HG02885 (cell line): ENCODE data around the gene TRIM7.
A peak's percentile ranks its signal among the peaks of the same experiment; 100 is the strongest.

Source experiments
- ATAC-seq: cut with Tn5 transposase; IDR thresholded peaks from one replicate; pipeline ENCODE4 v1.9.1; 2021; ENCODE audit warnings: mild to moderate bottlenecking; ENCODE audit not compliant: unreplicated experiment, poor library complexity

The TRIM7 gene

DNA sequence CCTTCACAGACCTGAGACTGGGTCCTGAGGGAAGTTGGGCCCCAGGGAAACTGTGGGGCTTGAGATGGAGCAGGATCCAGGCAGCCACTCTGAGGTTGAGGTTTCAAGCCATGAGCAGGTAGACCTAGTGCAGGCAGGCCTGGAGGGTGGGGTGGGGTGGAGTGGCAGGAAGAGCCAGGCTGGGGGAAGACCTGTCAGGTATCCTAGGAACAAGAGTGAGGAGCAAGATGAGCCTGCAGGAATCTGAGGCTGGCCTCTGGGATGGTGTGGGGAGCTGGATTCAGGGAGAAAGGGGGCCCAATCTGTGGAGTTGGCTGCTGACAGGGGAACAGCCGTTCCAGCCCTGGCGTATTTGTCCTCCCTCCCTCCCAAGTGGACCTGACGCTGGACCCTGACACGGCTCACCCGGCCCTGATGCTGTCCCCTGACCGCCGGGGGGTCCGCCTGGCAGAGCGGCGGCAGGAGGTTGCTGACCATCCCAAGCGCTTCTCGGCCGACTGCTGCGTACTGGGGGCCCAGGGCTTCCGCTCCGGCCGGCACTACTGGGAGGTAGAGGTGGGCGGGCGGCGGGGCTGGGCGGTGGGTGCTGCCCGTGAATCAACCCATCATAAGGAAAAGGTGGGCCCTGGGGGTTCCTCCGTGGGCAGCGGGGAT lies 28.9 kb upstream of the TRIM7 start:
- no peak for ATAC-seq

DNA sequence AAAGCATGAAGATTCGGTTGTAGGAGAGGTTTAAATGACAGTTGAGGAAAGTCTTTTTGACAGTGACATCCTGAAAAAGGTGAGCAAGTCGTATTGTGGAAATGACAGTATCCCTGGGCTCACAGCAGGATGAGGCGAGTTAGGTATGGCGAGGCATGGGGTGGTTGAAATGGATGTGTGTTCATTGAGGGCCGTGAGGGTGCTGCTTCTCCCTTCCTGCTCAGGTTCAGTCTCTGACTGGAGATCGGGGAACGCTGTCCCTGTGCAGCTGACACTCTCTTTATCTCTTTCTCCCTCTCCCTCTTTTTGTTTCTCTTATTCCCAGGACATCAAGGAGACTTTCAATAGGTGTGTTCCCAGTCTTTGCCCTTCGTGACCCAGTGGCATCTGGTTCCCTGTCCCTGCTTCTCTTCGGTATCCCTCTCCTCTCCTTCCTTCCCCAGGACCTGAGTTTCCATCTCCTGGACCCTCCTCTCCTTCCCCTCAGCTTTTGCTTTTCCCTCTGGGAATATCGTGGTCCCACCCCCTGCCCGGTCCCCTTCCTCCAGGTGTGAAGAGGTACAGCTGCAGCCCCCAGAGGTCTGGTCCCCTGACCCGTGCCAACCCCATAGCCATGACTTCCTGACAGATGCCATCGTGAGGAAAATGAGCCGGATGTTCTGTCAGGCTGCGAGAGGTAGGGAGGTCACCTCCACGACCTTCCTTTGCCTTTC lies 28.2 kb upstream of the TRIM7 start:
- no peak for ATAC-seq

DNA sequence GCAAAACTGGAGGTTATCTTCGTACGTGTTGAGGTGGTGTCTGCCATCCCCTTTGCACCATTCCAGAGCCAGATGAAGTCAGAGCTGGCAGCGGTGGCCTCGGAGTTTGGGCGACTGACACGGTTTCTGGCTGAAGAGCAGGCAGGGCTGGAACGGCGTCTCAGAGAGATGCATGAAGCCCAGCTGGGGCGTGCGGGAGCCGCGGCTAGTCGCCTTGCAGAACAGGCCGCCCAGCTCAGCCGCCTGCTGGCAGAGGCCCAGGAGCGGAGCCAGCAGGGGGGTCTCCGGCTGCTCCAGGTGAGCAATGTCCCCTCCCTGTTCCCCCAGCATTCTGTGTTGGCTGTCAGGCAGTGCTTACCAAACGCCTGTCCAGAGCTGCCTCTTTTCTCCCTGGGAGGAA lies 27.6 kb upstream of the TRIM7 start:
- no peak for ATAC-seq

DNA sequence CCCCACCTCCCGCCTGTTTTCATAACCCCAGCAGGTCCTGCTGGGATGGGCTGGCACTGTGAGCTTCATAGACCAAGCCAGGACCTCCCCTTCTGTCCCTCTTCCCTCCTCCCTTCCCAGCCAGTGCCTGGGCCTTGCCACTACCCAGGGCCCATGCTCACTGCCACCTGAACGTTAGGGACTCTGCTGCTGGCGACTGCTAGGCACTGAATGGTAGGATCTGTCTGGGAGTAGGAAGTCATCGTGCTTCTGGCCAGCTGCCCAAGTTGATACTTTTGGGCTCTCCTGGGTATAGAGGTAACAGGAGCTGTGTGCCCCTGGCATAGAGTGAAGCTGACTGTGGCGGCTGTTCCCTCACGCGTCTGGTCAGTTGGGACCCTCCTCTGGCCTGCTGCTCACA lies 26.4 kb upstream of the TRIM7 start:
- no peak for ATAC-seq

DNA sequence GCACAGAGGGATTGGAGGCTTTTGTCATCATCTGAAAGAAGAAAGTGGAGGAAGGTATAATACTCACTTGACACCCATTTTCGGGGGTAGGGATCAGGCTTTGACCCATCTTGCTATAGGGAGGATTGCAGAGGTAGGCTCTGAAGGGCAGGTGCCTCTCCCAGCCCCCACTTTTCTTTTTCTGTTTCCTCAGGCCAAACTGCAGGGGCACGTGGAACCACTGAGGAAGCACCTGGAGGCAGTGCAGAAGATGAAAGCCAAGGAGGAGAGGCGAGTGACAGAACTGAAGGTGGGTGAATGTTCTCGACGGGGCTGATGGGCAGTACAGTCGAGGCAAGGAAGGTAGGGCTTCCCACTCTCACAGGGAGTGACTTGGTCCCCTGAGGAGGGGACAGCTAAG lies 25.6 kb upstream of the TRIM7 start:
- no peak for ATAC-seq

DNA sequence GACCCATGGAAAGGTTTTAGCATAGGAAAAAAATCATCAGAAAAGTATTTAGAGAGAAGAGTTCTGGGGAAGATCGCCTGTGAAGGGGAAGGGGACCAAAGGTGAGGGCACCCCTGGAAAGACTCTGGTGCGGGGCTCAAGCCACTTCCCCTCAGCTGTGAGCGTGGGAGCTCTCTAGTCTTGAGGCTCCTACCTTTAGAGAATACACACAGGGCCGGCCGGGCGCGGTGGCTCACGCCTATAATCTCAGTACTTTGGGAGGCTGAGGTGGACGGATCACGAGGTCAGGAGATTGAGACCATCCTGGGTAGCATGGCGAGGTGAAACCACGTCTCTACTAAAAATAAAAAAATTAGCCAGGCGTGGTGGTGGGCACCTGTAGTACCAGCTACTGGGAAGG lies 25.0 kb upstream of the TRIM7 start:
- ATAC-seq = no peak

DNA sequence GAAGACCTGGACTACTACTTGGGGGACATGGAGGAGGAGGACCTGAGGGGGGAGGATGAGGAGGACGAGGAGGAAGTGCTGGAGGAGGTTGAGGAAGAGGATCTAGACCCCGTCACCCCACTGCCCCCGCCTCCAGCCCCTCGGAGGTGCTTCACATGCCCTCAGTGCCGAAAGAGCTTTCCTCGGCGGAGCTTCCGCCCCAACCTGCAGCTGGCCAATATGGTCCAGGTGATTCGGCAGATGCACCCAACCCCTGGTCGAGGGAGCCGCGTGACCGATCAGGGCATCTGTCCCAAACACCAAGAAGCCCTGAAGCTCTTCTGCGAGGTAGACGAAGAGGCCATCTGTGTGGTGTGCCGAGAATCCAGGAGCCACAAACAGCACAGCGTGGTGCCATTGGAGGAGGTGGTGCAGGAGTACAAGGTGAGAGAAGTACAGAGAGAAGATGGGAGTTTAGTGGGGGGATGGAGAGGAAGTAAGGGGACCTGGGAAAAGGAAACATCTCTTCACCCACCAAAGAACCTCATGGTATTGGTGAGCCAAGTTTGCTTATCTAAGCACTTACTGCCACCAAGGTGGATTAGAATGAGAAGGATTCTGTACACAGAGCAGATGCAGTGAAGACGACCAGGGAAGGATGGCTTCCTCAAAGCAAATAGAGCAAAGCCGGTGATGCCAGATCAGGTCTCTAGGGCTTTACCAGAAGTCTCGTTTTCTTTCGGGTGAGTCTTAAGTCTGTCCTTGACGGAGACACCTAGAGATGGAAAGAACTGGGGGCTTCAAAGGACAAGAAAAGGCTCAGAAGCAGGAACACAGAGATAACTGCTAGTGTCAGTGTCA lies 19.6 kb upstream of the TRIM7 start:
- ATAC-seq = no peak

DNA sequence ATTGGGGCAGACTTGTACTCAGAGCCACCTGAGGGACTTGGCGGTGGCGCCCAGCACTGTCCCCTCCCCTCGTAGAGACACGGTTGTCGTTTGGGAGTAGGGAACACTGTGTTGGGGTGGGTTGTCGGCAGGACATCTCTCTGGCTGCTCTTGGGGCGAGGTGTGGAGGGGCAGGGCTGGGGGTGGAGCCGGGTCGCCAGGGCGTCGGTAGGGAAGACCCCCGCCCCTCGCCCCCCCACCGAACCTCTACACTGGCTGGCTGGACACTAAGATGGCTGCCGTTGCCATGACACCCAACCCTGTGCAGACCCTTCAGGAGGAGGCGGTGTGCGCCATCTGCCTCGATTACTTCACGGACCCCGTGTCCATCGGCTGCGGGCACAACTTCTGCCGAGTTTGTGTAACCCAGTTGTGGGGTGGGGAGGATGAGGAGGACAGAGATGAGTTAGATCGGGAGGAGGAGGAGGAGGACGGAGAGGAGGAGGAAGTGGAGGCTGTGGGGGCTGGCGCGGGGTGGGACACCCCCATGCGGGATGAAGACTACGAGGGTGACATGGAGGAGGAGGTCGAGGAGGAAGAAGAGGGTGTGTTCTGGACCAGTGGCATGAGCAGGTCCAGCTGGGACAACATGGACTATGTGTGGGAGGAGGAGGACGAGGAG lies 18.9 kb upstream of the TRIM7 start:
- ATAC-seq = peak; percentile 1

DNA sequence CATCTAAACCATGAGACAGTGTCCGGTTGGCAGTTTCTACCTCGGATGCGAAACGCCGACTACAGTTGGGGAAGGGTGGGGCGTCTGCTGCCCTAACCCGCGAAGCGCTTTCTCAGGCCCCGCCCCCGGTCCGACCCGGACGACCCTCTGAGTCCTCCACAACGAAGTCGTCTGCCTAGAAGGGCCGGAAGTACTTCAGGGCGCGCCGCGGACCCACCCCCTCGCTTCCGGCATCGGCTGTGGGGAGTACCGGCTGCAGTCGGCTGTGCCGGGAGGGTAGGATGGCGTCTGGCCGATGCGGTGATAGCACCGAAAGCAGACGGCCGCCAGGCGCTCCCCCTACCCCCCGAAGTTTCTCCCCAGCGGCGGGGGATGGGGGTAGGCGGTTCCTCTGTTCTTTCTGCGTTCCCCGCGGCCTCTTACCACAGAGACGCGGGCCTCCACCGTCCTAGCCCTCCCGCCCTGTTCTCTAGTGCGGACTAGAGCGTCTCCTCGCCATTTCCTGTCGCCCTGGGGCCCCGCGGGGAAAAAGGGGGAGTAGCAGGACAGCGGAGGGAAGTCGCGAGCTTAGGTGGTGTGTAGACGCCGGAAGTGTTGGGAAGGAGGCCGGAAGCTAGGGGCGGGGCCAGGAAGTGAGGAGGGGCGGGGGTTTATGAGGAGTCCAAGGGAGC lies 18.2 kb upstream of the TRIM7 start, which contains the start of gene TRIM41:
TSS of gene TRIM41 (plus strand) at position 224 of the 671 bp plus-strand sequence. CDS start 719 bp downstream, outside the sequence.
- ATAC-seq = peak; percentile 65

DNA sequence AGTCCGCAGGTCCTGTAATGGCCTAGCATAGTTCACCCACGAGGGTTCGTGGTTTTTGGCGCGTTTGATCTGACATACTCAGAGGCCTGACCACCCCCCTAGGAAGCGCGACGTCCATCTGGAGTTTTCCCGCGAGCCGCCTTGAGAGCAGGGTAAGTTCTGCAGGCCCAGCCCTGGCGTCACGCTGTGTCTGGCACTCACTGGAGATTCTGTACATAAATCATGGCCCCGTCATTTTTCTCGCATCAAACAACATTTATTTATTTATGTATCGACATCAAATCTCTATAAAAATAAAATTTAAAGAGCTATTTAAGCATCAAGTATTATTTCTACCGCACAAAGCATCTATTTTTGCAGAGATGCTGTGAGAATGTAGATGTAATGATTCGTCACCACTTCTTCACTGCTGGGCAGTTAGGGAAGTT lies 17.6 kb upstream of the TRIM7 start:
- ATAC-seq = no peak

DNA sequence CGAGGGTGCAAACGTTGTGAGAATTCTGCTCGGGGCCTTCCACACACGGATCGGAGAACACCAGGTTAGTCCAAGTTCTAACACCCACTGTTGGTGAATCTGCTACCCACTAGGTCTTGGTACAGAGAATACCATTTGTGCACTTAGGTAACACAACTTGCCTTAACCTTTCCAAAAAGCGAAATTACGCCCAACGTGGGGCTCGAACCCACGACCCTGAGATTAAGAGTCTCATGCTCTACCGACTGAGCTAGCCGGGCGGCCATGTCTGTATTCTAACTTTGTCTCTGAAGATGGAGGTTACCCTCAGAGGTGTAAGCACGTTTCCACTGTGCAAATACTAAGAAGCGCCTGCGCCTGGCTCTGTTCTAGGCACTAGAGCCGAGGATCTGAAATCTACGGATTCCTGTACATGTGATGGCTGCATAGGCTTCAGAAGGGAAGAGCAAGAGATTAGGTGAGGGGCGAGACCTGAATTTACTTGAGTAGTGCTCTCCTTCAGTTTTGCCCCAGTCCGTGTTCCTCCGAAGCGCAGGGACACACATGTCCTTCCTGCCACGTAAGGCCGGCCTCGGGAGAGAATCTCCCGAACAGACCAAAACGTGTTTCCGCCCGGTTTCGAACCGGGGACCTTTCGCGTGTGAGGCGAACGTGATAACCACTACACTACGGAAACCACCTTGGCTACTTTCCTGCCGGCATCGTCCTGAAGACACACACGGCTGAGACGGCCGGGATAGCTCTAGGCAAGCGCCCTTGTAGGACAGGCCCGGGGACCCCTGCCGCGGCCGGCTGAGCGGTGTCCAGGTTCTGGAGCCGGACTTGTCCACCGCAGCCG lies 17.0 kb upstream of the TRIM7 start:
- peak; percentile 28 for ATAC-seq

DNA sequence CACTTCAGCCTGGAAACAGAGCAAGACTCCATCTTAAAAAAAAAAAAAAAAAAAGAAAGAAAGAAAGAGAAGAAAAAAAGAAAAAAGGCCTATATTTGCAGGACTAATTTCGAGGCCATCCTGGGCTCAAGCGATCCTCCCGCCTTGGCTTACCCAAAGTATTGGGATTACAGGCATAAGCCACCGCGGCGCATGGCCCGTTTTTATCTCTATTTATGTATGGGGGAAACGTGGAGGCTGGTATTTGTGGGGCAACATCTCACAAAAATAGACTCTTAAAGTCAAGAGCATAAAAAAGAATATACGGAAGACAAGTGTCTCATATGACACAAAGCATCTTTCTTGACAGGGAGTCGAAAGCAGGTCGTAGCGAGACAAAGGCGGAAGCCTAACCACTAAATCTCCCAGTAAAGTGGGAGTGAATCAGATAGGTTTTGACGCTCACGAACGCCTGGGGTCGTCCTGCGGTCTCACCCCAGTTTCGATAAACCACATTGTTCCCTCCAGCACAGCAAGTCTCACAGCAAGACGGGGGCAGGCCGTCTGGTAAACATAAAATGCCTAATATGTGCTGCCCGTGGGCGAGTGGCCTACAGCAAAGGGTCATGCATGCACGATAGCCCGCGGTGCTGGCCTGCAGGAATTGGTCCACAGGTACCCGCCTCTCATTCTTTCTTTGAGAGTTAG lies 16.3 kb upstream of the TRIM7 start:
- ATAC-seq = no peak

DNA sequence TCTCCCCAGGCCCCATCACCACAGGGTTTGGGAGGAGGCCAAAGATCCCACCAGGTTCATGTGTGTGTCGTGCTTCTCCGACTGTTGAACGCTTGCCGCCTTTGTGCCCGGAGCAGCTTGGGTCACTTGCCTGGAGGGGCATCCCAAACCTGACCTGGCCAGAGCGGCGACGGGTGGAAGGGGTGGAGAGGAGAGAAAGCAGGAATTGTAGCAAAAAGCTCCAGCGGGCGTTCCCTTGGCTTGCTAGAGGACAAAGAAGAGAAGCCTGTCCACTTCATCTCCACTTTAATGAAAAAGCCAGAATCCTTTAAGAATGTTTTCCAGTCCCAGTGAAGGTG lies 15.2 kb upstream of the TRIM7 start:
- ATAC-seq = no peak

DNA sequence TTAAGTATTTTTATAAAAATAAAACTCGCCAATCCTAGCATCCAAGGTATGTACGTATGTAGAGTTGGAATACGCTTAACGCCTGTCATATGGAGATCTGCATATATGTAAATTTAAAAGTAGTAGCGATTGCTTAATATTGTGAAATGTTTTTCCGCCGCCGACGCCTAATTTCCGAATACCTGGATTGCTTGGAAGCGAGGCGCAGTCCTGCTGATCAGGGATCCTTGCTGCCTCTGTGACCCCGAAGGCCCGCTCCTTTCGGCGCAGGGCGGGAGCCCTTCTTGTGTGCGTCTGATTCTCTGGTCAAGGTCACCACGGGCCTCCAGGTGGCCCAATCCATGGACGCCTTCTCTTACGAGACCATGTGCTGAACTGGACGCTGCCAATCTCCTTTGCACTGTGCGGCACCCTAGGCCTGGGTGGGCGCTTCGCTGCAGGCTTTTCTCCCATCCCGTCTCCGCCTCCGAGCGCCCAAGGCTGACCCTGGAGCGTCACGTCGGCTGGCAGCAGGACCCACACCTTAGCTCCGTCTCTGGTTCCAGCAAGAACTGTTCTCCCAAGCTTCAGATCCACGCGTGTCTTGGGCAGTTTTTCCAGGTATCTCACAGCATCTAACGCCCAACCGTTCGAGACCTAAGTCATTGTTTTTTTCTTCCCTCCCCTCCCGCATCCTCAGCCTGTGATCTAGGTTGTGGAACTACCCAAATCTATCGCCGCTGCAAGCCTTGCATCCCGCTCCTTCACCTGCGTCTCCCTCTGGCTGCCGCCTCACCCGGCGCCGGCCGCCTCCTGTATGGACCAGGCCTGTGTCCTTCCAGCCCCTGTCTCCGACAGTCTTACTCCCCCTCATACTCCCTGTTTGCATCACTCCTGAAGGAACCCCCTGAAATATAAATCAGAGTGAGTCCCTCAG lies 14.5 kb upstream of the TRIM7 start:
- no peak for ATAC-seq

DNA sequence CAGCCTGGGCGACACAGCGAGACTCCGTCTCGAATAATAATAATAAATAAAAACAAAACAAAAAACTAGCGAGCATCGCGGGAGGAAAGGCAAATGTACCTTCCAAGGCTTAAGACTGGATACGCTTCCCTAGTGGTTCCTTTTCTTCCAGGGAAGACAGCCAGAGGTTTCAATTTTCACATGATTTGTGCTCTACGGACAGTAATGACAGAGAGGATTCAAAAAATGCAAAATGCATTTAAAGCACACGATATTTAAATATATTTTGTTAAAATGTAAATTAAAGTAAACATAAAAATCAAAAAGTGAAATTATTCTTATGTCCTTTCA lies 13.8 kb upstream of the TRIM7 start:
- no peak for ATAC-seq

DNA sequence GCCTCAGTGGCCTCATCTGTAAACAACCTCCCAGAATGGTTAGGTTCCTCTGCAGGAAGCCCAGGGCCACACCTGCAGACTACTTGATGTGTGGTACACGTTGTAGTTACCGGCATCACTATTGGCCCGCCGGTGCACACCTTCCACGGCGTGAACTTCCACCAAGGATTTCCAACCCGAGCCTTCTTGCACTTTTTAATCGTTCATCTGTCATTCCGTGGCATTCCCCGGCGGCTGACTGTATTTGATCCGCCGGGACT lies 12.7 kb upstream of the TRIM7 start:
- ATAC-seq = peak; percentile 13

DNA sequence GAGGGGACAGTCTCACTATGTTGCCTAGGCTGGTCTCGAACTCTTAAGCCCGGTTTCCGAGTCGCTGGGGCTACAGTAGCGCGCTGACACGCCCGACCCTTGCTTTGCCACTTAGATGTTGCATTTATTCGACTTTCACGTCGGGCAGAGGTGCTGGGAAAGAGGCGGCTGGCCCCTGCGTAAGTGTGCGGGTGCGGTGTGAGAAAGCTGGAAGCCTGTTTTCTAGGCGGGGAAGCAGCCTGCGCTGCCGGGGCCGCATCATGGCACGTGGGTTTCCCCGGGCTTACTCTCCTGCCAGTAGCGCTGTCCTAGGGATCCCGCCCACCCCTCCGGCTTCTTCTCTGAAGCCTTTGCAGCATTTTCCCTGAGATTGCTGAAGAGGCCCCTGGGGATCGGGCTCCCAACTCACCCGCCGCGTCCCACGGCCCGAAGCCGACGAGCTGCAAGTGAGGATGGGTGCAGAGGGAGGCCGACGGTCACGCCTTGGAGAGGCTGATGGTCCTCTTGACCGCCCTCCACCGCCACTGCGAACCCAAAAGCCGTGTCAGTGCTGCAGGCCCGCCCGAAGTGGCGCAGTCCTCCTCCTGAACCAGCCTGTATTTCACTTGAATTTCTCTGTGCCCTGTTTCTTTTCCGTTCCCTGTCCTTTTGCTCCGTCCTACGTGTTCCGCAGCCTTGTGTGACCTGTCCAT lies 12.3 kb upstream of the TRIM7 start:
- peak; percentile 14 for ATAC-seq
